Activated T-helper 2 cell treated with anti-CD3 and anti-CD28 coated beads, Interferon-gamma antibody, Interleukin-2, Interleukin-4, amounts not matched to agents 10 μg/mL and 5 μg/mL and 100 μg/mL, durations not matched to agents 14 hours and 24 hours and 36 hours (primary cell): ENCODE measurements around the gene ZZZ3. TPM values are rescaled to one million over a fixed set of nuclear protein-coding genes. Genes with fewer than 3 reads are reported as not detected.
"Not testable (repeated sequence)": the region's sequence is repeated elsewhere in the genome, so short reads cannot be mapped to it uniquely, and the experiment has no call there.

Source experiments
- DNase-seq: peaks from one replicate; pipeline ENCODE4 v3.0.0; 2021; ENCODE audit warnings: low spot score
- H3K27ac Mint-ChIP-seq: one replicate; pipeline ENCODE4 v1.8.0; 2021; ENCODE audit warnings: mixed read lengths
- H3K27me3 Mint-ChIP-seq: one replicate; pipeline ENCODE4 v1.8.0; 2021; ENCODE audit warnings: low read depth, mixed read lengths
- H3K36me3 Mint-ChIP-seq: one replicate; pipeline ENCODE4 v1.8.0; 2021; ENCODE audit warnings: low read depth, mixed read lengths
- H3K4me1 Mint-ChIP-seq: one replicate; pipeline ENCODE4 v1.8.0; 2021; ENCODE audit warnings: low read depth, mixed read lengths
- H3K4me3 Mint-ChIP-seq: one replicate; pipeline ENCODE4 v1.8.0; 2021; ENCODE audit warnings: low read depth, mild to moderate bottlenecking, moderate library complexity, mixed read lengths
- H3K9me3 Mint-ChIP-seq: one replicate; pipeline ENCODE4 v1.8.0; 2021; ENCODE audit warnings: mixed read lengths
- intact Hi-C: fragments of 100-400 bp; cut with micrococcal nuclease; formaldehyde crosslinking; loops from one replicate; pipeline ENCODE4 v1.15.1; 2023
- total RNA-seq: library from RNA; stranded (reverse); gene quantifications from 2 replicates; pipeline ENCODE4 v1.2.3, GENCODE V29; 2022

ZZZ3 gene
- total RNA-seq = 39.5 and 39.7 TPM in 2 replicates

DNA sequence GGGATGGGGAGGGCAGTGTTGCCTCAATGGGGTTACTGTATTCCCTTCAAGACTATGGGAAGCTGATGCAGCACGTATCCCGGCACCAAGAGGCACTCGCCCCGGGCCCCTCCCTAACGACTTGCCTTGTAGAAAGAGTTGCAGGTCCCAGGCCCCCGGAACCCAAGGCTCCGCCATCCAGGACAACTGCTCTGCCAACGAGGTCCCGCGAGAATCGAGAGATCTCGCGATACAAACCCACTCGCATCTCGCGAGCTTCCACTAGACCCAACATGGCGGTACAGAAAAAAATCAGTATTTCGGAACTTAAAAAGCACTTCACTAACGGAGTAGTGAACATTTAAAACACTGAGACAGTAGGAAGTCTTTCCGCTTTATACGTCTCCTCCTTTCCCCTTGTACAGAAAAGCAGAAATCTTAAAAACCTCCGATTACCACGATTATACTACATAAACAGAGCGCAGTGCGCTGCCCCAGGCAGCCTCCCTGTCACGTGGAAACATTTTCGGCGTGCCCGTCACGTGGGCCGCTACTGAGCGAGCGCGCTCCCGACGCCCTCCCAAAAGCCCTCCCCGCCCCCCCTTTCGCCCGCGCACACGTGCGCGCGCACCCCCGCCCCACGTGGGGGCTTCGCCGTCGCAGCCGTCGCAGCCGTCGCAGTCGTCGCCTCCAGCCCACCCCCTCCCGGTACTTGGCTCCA, at the start of gene ZZZ3:
ZZZ3 (minus strand) TSS at position 199 of the 700 bp plus-strand sequence. CDS start 49,304 bp downstream, outside the sequence.
- H3K4me1 Mint-ChIP-seq = peaks cover 25% of the 10 kb centered on the region
- H3K4me3 Mint-ChIP-seq = peak within 1 kb of the TSS; percentile 85
- peak within 1 kb of the TSS; percentile 91 for H3K27ac Mint-ChIP-seq
- intact Hi-C loops = loop anchor here (1.0 to 5.0 kb wide), 10 partner anchors 13 to 1896 kb away; partner anchors contain the start of genes DNAJB4, FUBP1, MIGA1 and RABGGTB
- DNase-seq = peak; percentile 89
- peaks cover 19% of the 10 kb centered on the region for H3K36me3 Mint-ChIP-seq
- no peaks in the 10 kb centered on the region for H3K27me3 Mint-ChIP-seq
- no peaks in the 10 kb centered on the region for H3K9me3 Mint-ChIP-seq

DNA sequence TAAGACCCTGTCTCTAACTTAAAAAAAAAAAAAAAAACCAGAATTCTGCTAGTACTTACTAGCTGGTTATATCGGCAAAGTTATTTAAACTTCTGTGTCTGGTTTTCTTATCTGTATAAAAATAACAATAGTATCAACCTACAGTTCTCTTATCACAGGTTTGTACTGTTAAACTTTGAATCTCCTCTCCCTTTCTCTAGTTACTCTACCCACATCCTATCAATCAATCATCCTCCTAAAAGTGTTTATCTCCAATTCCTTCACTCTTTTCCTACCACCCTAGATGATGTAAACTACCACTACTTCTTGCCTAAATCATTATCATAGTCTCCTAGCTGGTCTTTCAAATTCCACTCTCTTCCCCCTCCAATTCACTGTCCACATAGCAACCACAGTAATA, 49.6 kb upstream of the ZZZ3 start:
- Mint-ChIP-seq H3K4me1 (no peaks in the 10 kb centered on the region), H3K27me3 (no peaks in the 10 kb centered on the region), H3K36me3 (peaks cover 35% of the 10 kb centered on the region), H3K4me3 (no peak overlapping the region), H3K9me3 (no peaks in the 10 kb centered on the region), H3K27ac (no peak overlapping the region)
- intact Hi-C loops = no loop called here
- DNase-seq = no peak

DNA sequence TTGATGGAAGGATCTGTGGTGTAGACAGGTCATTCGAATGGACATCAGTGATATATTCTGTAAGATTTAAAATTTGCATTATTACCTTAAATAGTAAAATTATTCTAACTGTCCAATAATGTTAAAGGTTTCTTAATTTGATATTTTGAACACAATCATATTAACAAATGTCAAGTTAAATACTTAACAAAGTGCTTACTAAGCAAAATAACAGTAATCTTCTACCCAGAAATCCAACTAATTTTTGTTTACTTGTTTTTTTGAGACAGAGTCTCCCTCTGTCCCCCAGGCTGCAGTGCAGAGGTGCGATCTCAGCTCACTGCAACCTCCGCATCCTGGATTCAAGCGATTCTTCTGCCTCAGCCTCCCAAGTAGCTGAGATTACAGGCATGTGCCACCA, 43.2 kb upstream of the ZZZ3 start:
- DNase-seq = no peak
- no peaks in the 10 kb centered on the region for H3K4me1 Mint-ChIP-seq
- H3K27me3 Mint-ChIP-seq = no peaks in the 10 kb centered on the region
- no peaks in the 10 kb centered on the region for H3K9me3 Mint-ChIP-seq
- H3K27ac Mint-ChIP-seq = no peak overlapping the region
- peaks cover 70% of the 10 kb centered on the region for H3K36me3 Mint-ChIP-seq
- intact Hi-C loops = no loop called here
- no peak overlapping the region for H3K4me3 Mint-ChIP-seq

DNA sequence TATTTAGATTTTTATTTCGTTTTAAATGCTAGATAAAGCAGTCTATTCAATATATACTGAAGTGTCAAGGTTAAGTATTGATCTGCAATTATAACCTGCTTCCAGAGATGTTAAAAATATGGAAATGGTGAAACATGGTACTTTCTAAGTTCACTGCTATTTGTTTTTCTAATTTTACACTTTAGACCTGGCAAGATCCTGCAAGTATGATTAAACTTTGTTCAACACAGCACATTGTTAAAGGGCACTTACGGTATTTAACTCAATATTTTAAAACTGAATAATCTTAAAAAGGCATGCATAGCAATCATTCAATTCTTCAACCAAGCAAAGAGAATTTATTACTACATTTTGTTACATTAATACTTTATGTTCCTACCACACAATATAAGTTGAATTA, 35.7 kb upstream of the ZZZ3 start:
- no peak overlapping the region for H3K4me3 Mint-ChIP-seq
- H3K27ac Mint-ChIP-seq = no peak overlapping the region
- no peaks in the 10 kb centered on the region for H3K27me3 Mint-ChIP-seq
- H3K4me1 Mint-ChIP-seq = no peaks in the 10 kb centered on the region
- H3K36me3 Mint-ChIP-seq = peaks cover 63% of the 10 kb centered on the region
- DNase-seq = no peak
- no peaks in the 10 kb centered on the region for H3K9me3 Mint-ChIP-seq
- intact Hi-C loops = no loop called here

DNA sequence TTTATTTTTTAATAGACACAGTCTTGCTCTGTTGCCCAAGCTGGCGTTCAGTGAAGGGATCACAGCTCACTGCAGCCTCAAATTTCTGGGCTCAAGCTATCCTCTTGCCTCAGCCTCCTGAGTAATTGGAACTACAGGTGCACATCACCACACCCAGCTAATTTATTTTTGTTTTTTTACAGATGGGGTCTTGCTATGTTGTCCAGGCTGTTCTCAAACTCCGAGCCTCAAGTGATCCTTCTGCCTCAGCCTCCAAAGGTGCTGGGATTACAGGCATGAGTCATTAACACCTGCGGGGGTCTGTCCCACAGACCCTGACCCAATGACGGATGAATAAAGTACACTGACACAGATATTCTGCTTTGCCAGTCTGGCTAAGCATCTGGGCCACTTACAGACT, 33.6 kb upstream of the ZZZ3 start:
- no peak overlapping the region for H3K27ac Mint-ChIP-seq
- no peak overlapping the region for H3K4me3 Mint-ChIP-seq
- intact Hi-C loops = no loop called here
- no peaks in the 10 kb centered on the region for H3K27me3 Mint-ChIP-seq
- H3K36me3 Mint-ChIP-seq = peaks cover 57% of the 10 kb centered on the region
- H3K9me3 Mint-ChIP-seq = no peaks in the 10 kb centered on the region
- no peak for DNase-seq
- no peaks in the 10 kb centered on the region for H3K4me1 Mint-ChIP-seq

DNA sequence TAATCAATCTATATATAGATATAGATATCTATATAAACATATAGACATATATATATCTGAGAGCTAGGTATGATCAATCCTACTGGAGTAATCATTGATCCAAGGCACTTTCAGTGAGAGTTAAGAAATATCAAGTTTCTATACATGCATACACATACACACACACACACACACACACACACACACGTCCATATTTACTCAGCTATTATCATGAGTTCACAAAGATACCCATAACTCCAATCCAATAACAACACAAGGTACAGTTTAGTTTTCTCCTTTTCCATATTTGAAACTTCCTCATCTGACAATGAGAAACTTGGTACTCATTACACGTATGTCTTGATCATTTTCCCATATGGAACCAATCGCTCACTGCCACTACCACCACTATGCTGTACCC, 27.3 kb upstream of the ZZZ3 start:
- intact Hi-C loops = no loop called here
- no peaks in the 10 kb centered on the region for H3K9me3 Mint-ChIP-seq
- no peak overlapping the region for H3K4me3 Mint-ChIP-seq
- no peak for DNase-seq
- H3K36me3 Mint-ChIP-seq = peaks cover 66% of the 10 kb centered on the region
- H3K4me1 Mint-ChIP-seq = peaks cover 4% of the 10 kb centered on the region
- no peak overlapping the region for H3K27ac Mint-ChIP-seq
- no peaks in the 10 kb centered on the region for H3K27me3 Mint-ChIP-seq

DNA sequence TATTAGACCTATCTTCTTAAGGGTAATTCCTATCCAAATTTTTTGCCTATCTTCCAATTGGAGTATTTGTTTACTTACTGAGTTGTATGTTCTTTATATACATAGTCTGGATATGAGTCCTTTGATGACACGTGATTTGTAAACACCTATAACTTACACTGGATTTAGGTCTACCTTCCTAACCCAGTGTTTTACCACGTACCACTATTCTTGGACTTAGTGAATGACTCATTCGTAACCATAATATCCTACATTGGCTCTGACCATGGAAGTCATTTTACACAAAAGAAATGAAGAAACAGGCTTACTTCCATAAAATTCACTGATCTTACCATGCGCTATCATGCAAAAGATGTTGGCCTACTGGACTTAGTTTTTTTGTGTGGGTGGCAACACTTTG, 23.9 kb upstream of the ZZZ3 start:
- peaks cover 7% of the 10 kb centered on the region for H3K4me1 Mint-ChIP-seq
- no peak overlapping the region for H3K27ac Mint-ChIP-seq
- DNase-seq = no peak
- peaks cover 42% of the 10 kb centered on the region for H3K36me3 Mint-ChIP-seq
- no peaks in the 10 kb centered on the region for H3K27me3 Mint-ChIP-seq
- no peaks in the 10 kb centered on the region for H3K9me3 Mint-ChIP-seq
- intact Hi-C loops = no loop called here
- no peak overlapping the region for H3K4me3 Mint-ChIP-seq

DNA sequence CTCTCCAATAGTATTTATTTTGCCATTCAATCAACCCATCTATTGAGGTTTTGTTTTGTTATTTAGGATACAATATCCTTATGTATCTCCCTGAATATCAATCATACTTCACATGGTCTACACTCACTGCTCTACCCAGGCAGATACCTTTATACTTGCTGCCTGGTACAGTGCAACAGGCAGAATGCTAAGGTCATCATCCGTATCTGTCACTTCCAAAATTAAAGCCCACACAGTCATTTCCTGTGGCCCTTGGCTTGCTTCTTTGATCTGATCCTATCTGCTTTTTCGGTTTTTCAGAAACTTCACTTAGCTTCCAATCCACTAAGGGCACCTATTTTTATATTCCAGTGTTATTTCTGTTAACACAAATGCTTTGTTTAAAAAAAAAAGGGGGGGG, 22.3 kb upstream of the ZZZ3 start:
- DNase-seq = no peak
- H3K4me1 Mint-ChIP-seq = peaks cover 7% of the 10 kb centered on the region
- no peaks in the 10 kb centered on the region for H3K27me3 Mint-ChIP-seq
- H3K27ac Mint-ChIP-seq = no peak overlapping the region
- H3K9me3 Mint-ChIP-seq = peaks cover 1% of the 10 kb centered on the region
- intact Hi-C loops = no loop called here
- no peak overlapping the region for H3K4me3 Mint-ChIP-seq
- peaks cover 33% of the 10 kb centered on the region for H3K36me3 Mint-ChIP-seq

DNA sequence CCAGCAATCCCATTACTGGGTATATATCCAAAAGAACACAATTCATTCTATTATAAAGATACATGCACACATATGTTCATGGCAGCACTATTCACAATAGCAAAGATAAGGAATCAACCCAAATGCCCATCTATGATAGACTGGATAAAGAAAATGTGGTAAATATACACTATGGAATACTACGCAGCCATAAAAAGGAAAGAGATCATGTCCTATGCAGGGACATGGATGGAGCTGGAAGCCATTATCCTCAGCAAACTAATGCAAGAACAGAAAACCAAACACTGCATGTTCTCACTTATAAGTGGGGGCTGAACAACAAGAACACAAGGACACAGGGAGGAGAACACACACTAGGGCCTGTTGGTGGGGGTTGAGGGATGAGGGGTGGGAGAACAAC, 17.2 kb upstream of the ZZZ3 start:
- H3K27me3 Mint-ChIP-seq, H3K9me3 Mint-ChIP-seq, DNase-seq, H3K4me1 Mint-ChIP-seq, intact Hi-C loops, H3K27ac Mint-ChIP-seq, H3K4me3 Mint-ChIP-seq: not testable (repeated sequence)
- peaks cover 30% of the 10 kb centered on the region for H3K36me3 Mint-ChIP-seq

DNA sequence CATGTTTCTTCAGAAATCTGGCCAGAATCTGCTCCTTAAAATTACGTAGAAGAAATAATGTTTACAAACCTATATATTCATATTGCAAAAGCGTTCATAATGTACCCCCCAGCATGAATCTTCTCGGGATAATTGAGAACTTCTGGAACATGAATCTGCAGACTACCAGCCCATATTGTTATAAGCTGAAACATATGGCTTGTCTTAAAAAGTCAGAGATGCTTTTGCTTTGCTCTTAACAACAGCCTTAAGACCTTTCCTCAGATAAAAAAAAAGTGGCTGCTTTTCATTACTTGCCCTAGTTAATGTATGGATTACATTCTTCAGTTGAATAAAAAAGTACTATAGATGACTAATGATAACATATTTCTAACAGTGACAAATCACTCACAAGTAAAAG, 15.0 kb upstream of the ZZZ3 start:
- H3K4me1 Mint-ChIP-seq = no peaks in the 10 kb centered on the region
- intact Hi-C loops = no loop called here
- no peak for DNase-seq
- peaks cover 3% of the 10 kb centered on the region for H3K9me3 Mint-ChIP-seq
- no peak overlapping the region for H3K27ac Mint-ChIP-seq
- no peak overlapping the region for H3K4me3 Mint-ChIP-seq
- no peaks in the 10 kb centered on the region for H3K27me3 Mint-ChIP-seq
- peaks cover 38% of the 10 kb centered on the region for H3K36me3 Mint-ChIP-seq

DNA sequence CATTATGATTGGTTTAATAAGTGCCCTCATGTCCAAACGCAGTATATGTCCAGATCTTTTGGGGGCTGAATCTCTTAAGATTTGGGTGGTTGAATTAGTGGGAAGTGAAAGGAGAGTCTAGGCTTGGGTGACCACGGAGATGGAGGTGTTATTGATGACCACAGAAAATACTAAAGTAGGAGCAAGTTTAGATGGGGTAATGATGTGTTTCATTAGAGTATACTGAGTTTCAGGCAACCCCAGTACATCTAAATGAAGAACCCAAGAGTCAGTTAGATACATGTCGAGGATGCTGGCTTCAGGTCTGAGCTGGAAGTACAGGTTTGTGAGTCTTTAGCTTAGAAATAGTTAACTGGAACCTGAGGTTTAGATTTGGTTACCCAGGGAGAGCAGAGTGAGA, 6.5 kb upstream of the ZZZ3 start:
- H3K4me1 Mint-ChIP-seq = peaks cover 5% of the 10 kb centered on the region
- no peak for DNase-seq
- H3K27me3 Mint-ChIP-seq = no peaks in the 10 kb centered on the region
- H3K4me3 Mint-ChIP-seq = no peak overlapping the region
- H3K27ac Mint-ChIP-seq = no peak overlapping the region
- intact Hi-C loops = no loop called here
- no peaks in the 10 kb centered on the region for H3K9me3 Mint-ChIP-seq
- peaks cover 17% of the 10 kb centered on the region for H3K36me3 Mint-ChIP-seq

DNA sequence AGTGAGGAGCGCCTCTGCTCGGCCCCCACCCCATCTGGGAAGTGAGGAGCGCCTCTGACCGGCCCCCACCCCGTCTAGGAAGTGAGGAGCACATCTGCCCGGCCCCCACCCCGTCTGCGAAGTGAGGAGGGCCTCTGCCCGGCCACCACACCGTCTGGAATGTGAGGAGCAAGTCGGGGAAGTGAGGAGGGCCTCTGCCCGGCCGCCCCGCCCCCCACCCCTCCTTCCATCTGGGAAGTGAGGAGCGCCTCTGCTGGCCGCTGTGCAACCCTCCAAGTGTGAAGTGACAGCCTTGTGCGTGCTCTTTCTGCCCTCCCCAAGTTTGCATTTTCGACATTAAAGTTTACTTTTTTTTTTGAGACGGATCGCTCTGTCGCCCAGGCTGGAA, 5.1 kb upstream of the ZZZ3 start:
- Mint-ChIP-seq H3K9me3 (no peaks in the 10 kb centered on the region), H3K27ac (peak overlapping the region; percentile 12), H3K36me3 (peaks cover 11% of the 10 kb centered on the region), H3K4me3 (no peak overlapping the region), H3K27me3 (no peaks in the 10 kb centered on the region), H3K4me1 (peaks cover 10% of the 10 kb centered on the region)
- intact Hi-C loops = no loop called here
- no peak for DNase-seq

DNA sequence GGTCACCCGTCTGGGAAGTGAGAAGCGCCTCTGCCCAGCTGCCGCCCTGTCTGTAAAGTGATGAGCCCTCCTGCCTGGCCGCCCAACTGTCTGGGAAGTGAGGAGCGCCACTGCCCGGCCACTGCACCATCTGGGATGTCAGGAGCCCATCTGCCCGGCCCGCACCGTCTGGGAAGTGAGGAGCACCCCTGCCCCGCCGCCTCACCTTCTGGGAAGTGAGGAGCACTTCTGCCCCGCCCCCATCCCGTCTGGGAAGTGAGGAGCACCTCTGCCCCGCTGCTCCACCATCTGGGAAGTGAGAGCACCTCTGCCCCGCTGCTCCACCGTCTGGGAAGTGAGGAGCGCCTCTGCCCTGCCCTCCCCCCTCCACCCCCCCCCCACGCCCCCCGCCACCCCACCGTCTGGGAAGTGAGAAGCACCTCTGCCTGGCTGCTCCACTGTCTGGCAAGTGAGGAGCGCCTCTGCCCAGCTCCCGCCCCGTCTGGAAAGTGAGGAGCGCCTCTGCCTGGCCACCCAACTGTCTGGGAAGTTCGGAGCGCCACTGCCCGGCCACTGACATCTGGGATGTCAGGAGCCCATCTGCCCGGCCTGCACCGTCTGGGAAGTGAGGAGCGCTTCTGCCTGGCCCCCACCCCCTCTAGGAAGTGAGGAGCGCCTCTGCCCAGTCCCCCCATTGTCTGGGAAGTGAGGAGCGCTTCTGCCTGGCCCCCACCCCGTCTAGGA, 4.5 kb upstream of the ZZZ3 start:
- Mint-ChIP-seq H3K27ac (no peak overlapping the region), H3K27me3 (no peaks in the 10 kb centered on the region), H3K4me1 (peaks cover 10% of the 10 kb centered on the region), H3K36me3 (peaks cover 12% of the 10 kb centered on the region), H3K4me3 (no peak overlapping the region), H3K9me3 (no peaks in the 10 kb centered on the region)
- no peak for DNase-seq
- intact Hi-C loops = no loop called here
